ENCODE data around the gene ANKDD1A.

DNA sequence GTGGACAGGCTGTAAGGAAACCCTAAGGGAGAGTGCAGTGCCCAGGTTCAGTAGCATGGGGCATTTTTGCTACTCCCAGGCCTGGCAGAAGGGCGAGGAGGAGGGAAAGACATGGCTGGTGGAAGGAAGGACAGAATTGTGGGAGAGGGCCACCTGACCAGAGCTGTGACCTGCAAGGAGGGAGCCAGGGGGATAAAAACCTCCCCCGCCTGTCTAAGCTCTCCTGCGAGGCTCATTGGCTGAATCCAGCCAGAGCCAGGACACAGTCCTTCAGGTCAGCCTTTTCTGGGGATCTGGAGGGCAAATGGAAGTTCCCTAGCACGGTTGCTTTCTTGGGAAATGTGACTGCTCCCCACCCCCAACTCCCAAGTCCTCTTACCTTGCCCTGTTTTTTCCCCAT lies 13.3 kb upstream of the ANKDD1A start:
- TF ChIP-seq ZFX (IDR thresholded peaks at IDR 0.05; ENCODE audit: borderline replicate concordance) (no peak), CTCF (IDR thresholded peaks at IDR 0.05) (no peak)
